IMR-90 (cell line): ENCODE results near the gene ASAP2. TPM values are rescaled to one million over a fixed set of nuclear protein-coding genes. Genes with fewer than 3 reads are reported as not detected.

Source experiments
- ATAC-seq: fragments of 200-7000 bp; cut with Tn5 transposase; 2 replicates; pipeline ENCODE4 v1.9.1; 2020; ENCODE audit warnings: low read depth, mild to moderate bottlenecking, moderate library complexity
- BruUV-seq: library from RNA; stranded (reverse); fragments of 400-500 nt; replicated peaks from 2 replicates; lab custom pipeline; 2021; lab: Mats Ljungman, UMichigan
- CTCF ChIA-PET: fragments of 300-600 bp; formaldehyde crosslinking; extraction: SDS; loops from one replicate; lab custom pipeline; 2021; ENCODE audit warnings: antibody characterized with exemption; lab: Yijun Ruan, JAX
- POLR2A ChIA-PET: fragments of 300-600 bp; sonication (Branson Sonifier 250); formaldehyde crosslinking; loops from one replicate; lab custom pipeline; 2022; ENCODE audit warnings: antibody characterized with exemption; ENCODE audit not compliant: unreplicated experiment; lab: Charles Lee
- DNase-seq: peaks from one replicate; pipeline ENCODE4 v3.0.0; 2013
- H2AFZ ChIP-seq: replicated peaks from 2 replicates; pipeline ENCODE3; 2013; ENCODE audit warnings: low read length, mild to moderate bottlenecking; ENCODE audit not compliant: poor library complexity
- H2AK5ac ChIP-seq: 2 replicates; pipeline ENCODE4 v1.6.1; 2013; ENCODE audit warnings: low read depth, low read length, inconsistent platforms
- H2AK9ac ChIP-seq: replicated peaks from 2 replicates; pipeline ENCODE3; 2013; ENCODE audit warnings: mild to moderate bottlenecking, low read depth, low read length, moderate library complexity; ENCODE audit not compliant: poor library complexity
- H2BK120ac ChIP-seq: 2 replicates; pipeline ENCODE4 v1.6.1; 2013; ENCODE audit warnings: low read depth, low read length, inconsistent platforms
- H2BK15ac ChIP-seq: 3 replicates; pipeline ENCODE4 v1.6.1; 2013; ENCODE audit warnings: low read depth, low read length, inconsistent platforms
- H2BK20ac ChIP-seq: 2 replicates; pipeline ENCODE4 v1.6.1; 2013; ENCODE audit warnings: low read depth, mild to moderate bottlenecking, inconsistent platforms, low read length, moderate library complexity
- H2BK5ac ChIP-seq: 2 replicates; pipeline ENCODE4 v1.6.1; 2013; ENCODE audit warnings: mild to moderate bottlenecking, low read depth, low read length, inconsistent platforms; ENCODE audit not compliant: poor library complexity, severe bottlenecking
- H3K14ac ChIP-seq: replicated peaks from 2 replicates; pipeline ENCODE4 v1.6.1; 2013; ENCODE audit warnings: low read depth, low read length, inconsistent platforms
- H3K18ac ChIP-seq: 2 replicates; pipeline ENCODE4 v1.6.1; 2013; ENCODE audit warnings: low read depth, low read length, control low read depth
- H3K23ac ChIP-seq: 2 replicates; pipeline ENCODE4 v1.6.1; 2013; ENCODE audit warnings: low read depth, low read length, inconsistent platforms
- H3K27ac ChIP-seq: 2 replicates; pipeline ENCODE4 v1.5.1; 2013; ENCODE audit warnings: mild to moderate bottlenecking, control low read depth, low read length; ENCODE audit not compliant: insufficient read depth
- H3K27me3 ChIP-seq: 2 replicates; pipeline ENCODE4 v1.6.1; 2013; ENCODE audit warnings: low read length; ENCODE audit not compliant: control insufficient read depth, insufficient read depth
- H3K36me3 ChIP-seq: 2 replicates; pipeline ENCODE4 v1.6.1; 2013; ENCODE audit warnings: low read length, mixed read lengths; ENCODE audit not compliant: control insufficient read depth, insufficient read depth
- H3K4ac ChIP-seq: 2 replicates; pipeline ENCODE4 v1.6.1; 2013; ENCODE audit warnings: low read depth, low read length, inconsistent platforms
- H3K4me1 ChIP-seq: 2 replicates; pipeline ENCODE4 v1.6.1; 2013; ENCODE audit warnings: low read length, mixed read lengths; ENCODE audit not compliant: control insufficient read depth, insufficient read depth
- H3K4me2 ChIP-seq: 2 replicates; pipeline ENCODE4 v1.6.1; 2013; ENCODE audit warnings: low read depth, mild to moderate bottlenecking, control low read depth, low read length, moderate library complexity
- H3K4me3 ChIP-seq: 2 replicates; pipeline ENCODE4 v1.5.1; 2013; ENCODE audit warnings: low read depth, mild to moderate bottlenecking, control low read depth, low read length, moderate library complexity; ENCODE audit not compliant: insufficient read depth
- H3K56ac ChIP-seq: 2 replicates; pipeline ENCODE4 v1.6.1; 2013; ENCODE audit warnings: low read length, inconsistent platforms; ENCODE audit not compliant: insufficient read depth; ENCODE audit errors: extremely low read depth
- H3K79me1 ChIP-seq, 2 experiments: 2 replicates each; pipeline ENCODE4 v1.6.1; 2013; ENCODE audit warnings: low read length in 2 of 2, inconsistent platforms in 1 of 2, low read depth in 1 of 2
- H3K9ac ChIP-seq: 2 replicates; pipeline ENCODE4 v1.6.1; 2013; ENCODE audit warnings: low read depth, low read length, control low read depth
- H3K9me1 ChIP-seq: 2 replicates; pipeline ENCODE4 v1.6.1; 2013; ENCODE audit warnings: low read length, inconsistent platforms; ENCODE audit not compliant: insufficient read depth
- H3K9me3 ChIP-seq: 2 replicates; pipeline ENCODE4 v1.6.1; 2013; ENCODE audit warnings: low read length; ENCODE audit not compliant: control insufficient read depth, insufficient read depth
- H4K20me1 ChIP-seq: 2 replicates; pipeline ENCODE4 v1.6.1; 2013; ENCODE audit warnings: low read length, inconsistent platforms; ENCODE audit not compliant: insufficient read depth
- H4K5ac ChIP-seq: 2 replicates; pipeline ENCODE4 v1.6.1; 2013; ENCODE audit warnings: mild to moderate bottlenecking, low read depth, low read length, control low read depth
- H4K8ac ChIP-seq, 2 experiments: 2 replicates each; pipeline ENCODE4 v1.6.1; 2013; ENCODE audit warnings: low read depth in 2 of 2, low read length in 2 of 2, control low read depth in 1 of 2, inconsistent platforms in 1 of 2
- H4K91ac ChIP-seq: 2 replicates; pipeline ENCODE4 v1.6.1; 2013; ENCODE audit warnings: low read depth, low read length, inconsistent platforms; ENCODE audit not compliant: insufficient read depth
- BHLHE40 ChIP-seq: fragments of 150-350 bp; IDR thresholded peaks from 2 replicates; pipeline ENCODE4 v1.6.1; 2016; ENCODE audit warnings: mild to moderate bottlenecking, low read depth, low read length
- CEBPB ChIP-seq: IDR thresholded peaks from 2 replicates; pipeline ENCODE4 v1.6.1; 2012; ENCODE audit warnings: low read depth, low read length, improper control_type of control experiment
- FOS ChIP-seq: fragments of 150-350 bp; IDR thresholded peaks from 2 replicates; pipeline ENCODE4 v1.6.1; 2016; ENCODE audit warnings: low read depth, low read length
- MAFK ChIP-seq: IDR thresholded peaks from 2 replicates; pipeline ENCODE4 v1.6.1; 2012; ENCODE audit warnings: low read depth, low read length, improper control_type of control experiment
- MAZ ChIP-seq: IDR thresholded peaks from 2 replicates; pipeline ENCODE4 v1.6.1; 2012; ENCODE audit warnings: low read depth, mild to moderate bottlenecking, low read length, improper control_type of control experiment, moderate library complexity, borderline replicate concordance
- MXI1 ChIP-seq: IDR thresholded peaks from 2 replicates; pipeline ENCODE4 v1.6.1; 2012; ENCODE audit warnings: low read depth, mild to moderate bottlenecking, low read length, moderate library complexity, borderline replicate concordance
- NFE2L2 ChIP-seq: fragments of 150-350 bp; IDR thresholded peaks from 2 replicates; pipeline ENCODE4 v1.6.1; 2016; ENCODE audit warnings: low read depth, mild to moderate bottlenecking, low read length
- RAD21 ChIP-seq: IDR thresholded peaks from 2 replicates; pipeline ENCODE4 v1.6.1; 2012; ENCODE audit warnings: low read length, improper control_type of control experiment
- WGBS, 2 experiments: methylation state at CpG; one replicate each; pipeline versions ENCODE4 v1.1.5 to v1.1.7; 2013; ENCODE audit warnings: missing lambda C conversion rate in 2 of 2; ENCODE audit not compliant: insufficient read length in 1 of 2; ENCODE audit errors: extremely low coverage in 2 of 2; 5-methylcytosine and 5-hydroxymethylcytosine counted together
- dilution Hi-C: fragments of 300-500 bp; cut with HindIII; formaldehyde crosslinking; loops from one replicate; pipeline ENCODE4 v1.14.3; 2018; ENCODE audit warnings: low sequenced_read_pairs; ENCODE audit not compliant: unreplicated experiment
- in situ Hi-C: fragments of 300-500 bp; cut with MboI; formaldehyde crosslinking; loops from 3 replicates; pipeline ENCODE4 v1.14.3; 2019; ENCODE audit warnings: low sequenced_read_pairs, inconsistent platforms, mixed read lengths
- intact Hi-C: fragments of 100-400 bp; cut with micrococcal nuclease; formaldehyde crosslinking; loops from 2 replicates; pipeline ENCODE4 v1.10.0; 2022
- polyA plus RNA-seq, 3 experiments: library from polyadenylated mRNA; depleted of rRNA; stranded (reverse); fragments of >200 nt; gene quantifications; 2 replicates each; pipeline ENCODE4 v1.2.3, GENCODE V29; 2012; ENCODE audit warnings: low replicate concordance in 1 of 3
- total RNA-seq: library from RNA; depleted of rRNA; stranded (reverse); fragments of >200 nt; gene quantifications from 2 replicates; pipeline ENCODE4 v1.2.3, GENCODE V29; 2012
- TF ChIP-seq, protein P1 (sequence below): fragments of 150-350 bp; IDR thresholded peaks from 2 replicates; pipeline ENCODE4 v1.6.1; 2016; ENCODE audit warnings: low read depth, mild to moderate bottlenecking, low read length, moderate library complexity, borderline replicate concordance
- TF ChIP-seq, protein P2 (sequence below): fragments of 150-350 bp; IDR thresholded peaks from 2 replicates; pipeline ENCODE4 v1.6.1; 2017; ENCODE audit warnings: mild to moderate bottlenecking, antibody characterized with exemption, low read length, low read depth

ASAP2 gene
- total and polyA plus RNA-seq, 2 of the 4 experiments (the other 2 are of a cell fraction) = 19.7 to 28.1 TPM

DNA sequence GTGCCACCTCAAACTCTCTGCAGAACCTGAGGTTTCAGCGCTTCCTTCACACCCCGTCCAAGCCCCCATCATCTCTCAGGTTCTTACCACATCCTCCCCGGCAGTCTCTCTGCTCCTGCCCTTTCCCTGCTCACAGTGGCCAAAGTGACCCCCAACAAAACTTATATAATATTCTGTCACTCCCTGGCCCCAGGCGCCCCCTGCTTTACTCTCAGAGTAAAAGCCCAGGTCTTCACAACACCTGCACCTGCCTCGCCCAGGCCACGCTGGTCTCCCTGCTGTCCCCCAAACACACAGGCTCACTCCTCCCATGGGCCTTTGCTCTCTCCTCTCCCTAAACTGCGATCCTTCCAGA is 210.3 kb downstream of the ASAP2 start:
- Histone ChIP-seq H4K5ac (no peak overlapping the region), H3K9me3 (no peaks in the 10 kb centered on the region), H3K27ac (no peak overlapping the region), H2BK20ac (no peak overlapping the region), H2AK5ac (no peak overlapping the region), H3K9me1 (peaks cover 5% of the 10 kb centered on the region), H3K4me1 (peaks cover 7% of the 10 kb centered on the region), H4K20me1 (peaks cover 21% of the 10 kb centered on the region; the same call in 1 of the 2 replicates), H3K23ac (no peak overlapping the region), H3K4me2 (no peak overlapping the region), H2BK120ac (no peak overlapping the region), H2BK15ac (no peak overlapping the region), H2BK5ac (no peak overlapping the region), H2AK9ac (no peak overlapping the region), H3K56ac (no peak overlapping the region), H3K27me3 (no peaks in the 10 kb centered on the region), H3K14ac (no peak overlapping the region), H2AFZ (no peak overlapping the region), H3K36me3 (peaks cover 14% of the 10 kb centered on the region), H3K79me1 (peaks cover 22 to 85% of the 10 kb centered on the region in 2 experiments), H3K18ac (no peak overlapping the region), H3K9ac (no peak overlapping the region), H4K8ac (no peak overlapping the region), H4K91ac (no peak overlapping the region), H3K4ac (no peak overlapping the region), H3K4me3 (no peak overlapping the region)
- POLR2A ChIA-PET = no interaction called here
- DNase-seq (no peak), ATAC-seq (no peak)
- 93% methylated on average over 3 of the region's 7 CpGs; no CpG with 5 or more reads in 1 of the 2 experiments for WGBS, 2 experiments
- CTCF ChIA-PET = no interaction called here
- dilution Hi-C loops = no loop called here
- intact Hi-C loops = no loop called here
- no TSS peak for BruUV-seq
- no peak for TF ChIP-seq MAZ
- TF ChIP-seq, protein P1, sequence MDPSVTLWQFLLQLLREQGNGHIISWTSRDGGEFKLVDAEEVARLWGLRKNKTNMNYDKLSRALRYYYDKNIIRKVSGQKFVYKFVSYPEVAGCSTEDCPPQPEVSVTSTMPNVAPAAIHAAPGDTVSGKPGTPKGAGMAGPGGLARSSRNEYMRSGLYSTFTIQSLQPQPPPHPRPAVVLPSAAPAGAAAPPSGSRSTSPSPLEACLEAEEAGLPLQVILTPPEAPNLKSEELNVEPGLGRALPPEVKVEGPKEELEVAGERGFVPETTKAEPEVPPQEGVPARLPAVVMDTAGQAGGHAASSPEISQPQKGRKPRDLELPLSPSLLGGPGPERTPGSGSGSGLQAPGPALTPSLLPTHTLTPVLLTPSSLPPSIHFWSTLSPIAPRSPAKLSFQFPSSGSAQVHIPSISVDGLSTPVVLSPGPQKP = no peak
- TF ChIP-seq FOS = no peak
- no peak for TF ChIP-seq MXI1
- TF ChIP-seq CEBPB = no peak
- TF ChIP-seq NFE2L2 = no peak
- TF ChIP-seq BHLHE40 = no peak
- TF ChIP-seq, protein P2, sequence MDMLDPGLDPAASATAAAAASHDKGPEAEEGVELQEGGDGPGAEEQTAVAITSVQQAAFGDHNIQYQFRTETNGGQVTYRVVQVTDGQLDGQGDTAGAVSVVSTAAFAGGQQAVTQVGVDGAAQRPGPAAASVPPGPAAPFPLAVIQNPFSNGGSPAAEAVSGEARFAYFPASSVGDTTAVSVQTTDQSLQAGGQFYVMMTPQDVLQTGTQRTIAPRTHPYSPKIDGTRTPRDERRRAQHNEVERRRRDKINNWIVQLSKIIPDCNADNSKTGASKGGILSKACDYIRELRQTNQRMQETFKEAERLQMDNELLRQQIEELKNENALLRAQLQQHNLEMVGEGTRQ = no peak
- TF ChIP-seq RAD21 = no peak
- no peak for TF ChIP-seq MAFK
- in situ Hi-C loops = no loop called here
